Vagina (tissue), 2 donors: ENCODE results near the gene SMAD6.

Experiments used
- CTCF ChIP-seq, 3 experiments: fragments of 450-650 bp in 2 of 3; fragments of 200-600 bp in 1 of 3; sonication (generic) in 1 of 3; IDR thresholded peaks; one replicate each; pipeline ENCODE4 v1.5.1; 2017 to 2019; ENCODE audit warnings: antibody characterized with exemption in 3 of 3, mild to moderate bottlenecking in 2 of 3, moderate library complexity in 2 of 3
- POLR2A ChIP-seq, 2 donors: fragments of 450-650 bp; IDR thresholded peaks; one replicate each; pipeline ENCODE4 v1.6.1; 2017; ENCODE audit warnings: antibody characterized with exemption in 2 of 2, mild to moderate bottlenecking in 2 of 2, moderate library complexity in 2 of 2

- TF ChIP-seq CTCF (IDR thresholded peaks at IDR 0.05): no peak
- TF ChIP-seq POLR2A (IDR thresholded peaks at IDR 0.05): no peak
These were observed 78.3 kb downstream of the SMAD6 start for GRCh38 chr15:66780172-66780972.
